Activated T-cell treated with anti-CD3 and anti-CD28 coated beads, Interleukin-2, amount 50 U/mL, for 48 hours (primary cell): Measurements from ENCODE around the gene MAP3K20.

ENCODE experiments used
- DNase-seq, 2 experiments: peaks; one replicate each; pipeline ENCODE4 v3.0.0-alpha.2; 2020

Gene MAP3K20

DNA sequence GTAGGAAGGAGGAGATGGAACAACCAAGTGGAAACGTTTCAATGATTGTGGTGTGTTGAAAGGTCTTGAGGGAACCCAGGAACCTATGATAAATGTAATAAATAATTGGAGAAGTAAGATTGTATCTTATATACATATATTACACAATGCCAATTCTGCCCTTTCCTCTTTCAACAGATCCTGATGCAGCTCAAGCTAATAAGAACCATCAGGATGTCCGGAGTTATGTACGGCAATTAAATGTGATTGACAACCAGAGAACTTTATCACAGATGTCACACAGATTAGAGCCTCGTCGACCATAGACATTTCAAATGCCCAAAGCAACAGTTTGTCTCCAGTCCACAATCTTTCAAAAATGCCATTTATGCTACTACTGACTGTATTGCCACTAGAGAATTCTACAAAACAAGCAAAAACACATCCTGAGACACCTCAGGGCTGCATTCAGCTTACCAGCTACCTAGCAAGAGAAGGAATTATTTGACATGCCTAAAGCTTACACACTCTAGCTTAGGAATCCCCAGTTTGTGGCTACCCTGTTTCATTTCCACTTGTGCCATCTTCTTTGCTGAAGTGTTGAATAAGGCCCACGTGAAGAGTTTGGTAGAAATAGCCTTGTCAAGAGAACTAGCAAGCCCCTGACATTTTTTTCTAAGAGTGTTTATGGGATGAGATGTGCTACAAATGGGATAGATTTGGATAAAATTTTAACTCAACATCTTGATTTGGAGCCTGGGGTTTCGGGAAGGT, 24.0 kb upstream of the MAP3K20 start:
- DNase-seq = no peak

DNA sequence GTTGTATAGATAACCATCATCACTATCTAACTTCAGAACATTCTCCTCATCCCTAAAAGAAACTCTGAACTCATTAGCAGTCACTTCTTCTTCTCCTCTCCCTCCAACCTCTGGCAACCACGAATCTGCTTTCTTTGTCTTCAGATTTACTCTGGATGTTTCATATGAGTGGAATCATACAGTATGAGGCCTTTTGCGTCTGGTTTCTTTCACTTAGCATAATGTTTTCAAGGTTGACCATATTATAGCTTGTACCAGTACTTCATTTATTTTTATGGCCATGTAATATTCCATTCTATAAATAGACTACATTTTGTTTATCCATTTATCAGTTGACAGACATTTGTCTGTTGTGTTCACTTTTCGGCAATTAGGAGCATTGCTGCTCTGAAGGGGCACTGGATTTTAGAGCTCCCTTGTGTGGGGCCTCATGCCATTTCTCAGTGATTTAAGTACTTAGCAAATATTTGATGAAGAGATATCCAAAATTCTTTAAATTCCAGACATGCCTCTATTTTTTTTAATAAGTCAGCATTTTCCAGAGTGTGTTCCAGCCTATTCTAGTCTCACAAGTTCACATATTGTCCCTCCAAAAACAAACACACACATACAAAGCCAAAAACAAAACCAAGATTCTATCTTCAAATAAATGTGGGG, 22.5 kb upstream of the MAP3K20 start:
- no peak for DNase-seq

DNA sequence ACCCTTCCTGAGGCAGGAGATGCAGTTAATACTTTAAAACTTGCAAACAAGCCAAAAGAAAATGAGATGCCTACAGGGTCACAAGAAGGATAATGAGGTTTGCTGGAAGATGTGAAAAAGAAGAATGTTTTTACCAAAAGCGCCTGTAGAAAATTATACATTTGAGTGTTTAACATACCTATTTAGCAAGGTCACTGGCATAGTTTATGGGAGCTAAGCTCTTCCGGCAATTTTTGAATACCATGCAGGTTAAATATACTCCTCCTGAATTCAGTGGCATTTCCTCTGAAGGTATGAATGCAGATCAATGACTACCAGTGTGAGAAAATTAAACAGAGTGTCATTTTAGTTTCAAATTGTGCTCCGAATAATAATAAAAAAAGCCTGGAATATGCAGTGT, 21.2 kb upstream of the MAP3K20 start:
- DNase-seq = no peak

DNA sequence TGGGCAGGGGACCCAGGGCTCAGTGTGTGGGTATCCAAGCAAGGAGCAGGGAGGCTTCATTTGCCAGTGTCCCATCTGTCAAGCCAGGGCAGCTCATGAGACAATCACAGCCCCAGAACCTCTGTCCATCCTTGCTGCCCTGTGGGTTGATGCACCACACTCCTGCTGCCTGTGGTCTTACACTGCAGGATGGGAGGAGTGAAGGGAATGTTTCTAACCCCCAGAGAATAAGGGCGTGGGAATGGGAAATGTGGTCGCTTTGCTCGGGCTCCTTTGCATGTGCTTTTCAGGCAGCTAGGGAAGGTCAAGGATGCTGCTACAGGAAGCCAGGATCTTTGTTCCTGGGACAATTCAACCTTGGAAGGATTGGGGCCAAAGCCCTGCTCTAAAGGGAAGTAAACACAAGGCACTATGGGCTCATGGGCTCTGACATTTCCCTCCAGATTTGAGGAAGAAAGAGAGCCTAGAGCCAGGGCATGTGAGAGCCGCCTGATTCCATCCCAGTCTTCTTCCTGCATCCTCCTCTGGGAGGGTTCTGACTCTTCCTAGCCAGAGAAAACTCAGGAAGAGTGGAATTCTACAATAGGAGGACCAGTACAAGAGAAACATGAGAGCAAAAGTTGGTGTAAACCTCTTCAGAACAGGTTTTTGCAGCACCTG, 18.8 kb upstream of the MAP3K20 start:
- no peak for DNase-seq

DNA sequence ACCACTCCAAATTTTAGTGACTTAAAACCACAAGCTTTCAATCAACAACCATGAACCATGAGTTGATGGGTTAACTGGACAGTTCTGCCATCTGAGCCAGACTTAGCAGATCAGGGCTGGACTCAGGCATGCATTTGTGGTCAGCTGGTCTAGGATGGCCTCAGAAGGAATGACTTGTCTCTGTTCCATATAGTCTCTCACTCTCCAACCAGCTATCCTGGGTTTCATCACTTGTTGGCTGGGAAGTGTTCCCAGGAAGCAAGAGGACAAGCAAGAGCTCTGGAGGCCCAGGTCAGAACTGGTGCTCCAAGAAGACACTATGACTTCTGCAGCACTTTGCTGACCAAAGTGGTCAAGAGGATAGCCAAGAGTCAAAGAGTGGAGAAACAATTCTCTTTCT, 17.5 kb upstream of the MAP3K20 start:
- DNase-seq = no peak

DNA sequence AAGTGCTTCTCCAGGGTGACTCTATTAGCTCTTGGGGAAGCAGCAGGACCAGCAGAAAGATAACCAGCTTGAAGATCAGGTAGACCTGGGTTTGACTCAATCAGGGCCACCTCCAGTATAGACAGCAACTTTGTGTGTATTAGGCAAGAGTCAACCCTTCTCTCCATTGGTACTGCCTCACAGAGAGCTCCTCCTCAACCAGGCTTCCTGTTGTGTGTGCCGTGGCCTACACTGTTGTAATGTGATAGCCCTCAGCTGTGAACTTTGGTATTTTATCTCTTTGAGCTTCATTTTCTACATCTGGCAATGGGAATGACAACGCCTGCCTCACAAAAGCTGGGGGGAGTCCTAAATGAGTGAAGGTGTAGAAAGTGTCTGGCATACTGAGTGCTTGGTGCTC, 17.0 kb upstream of the MAP3K20 start:
- DNase-seq = no peak

DNA sequence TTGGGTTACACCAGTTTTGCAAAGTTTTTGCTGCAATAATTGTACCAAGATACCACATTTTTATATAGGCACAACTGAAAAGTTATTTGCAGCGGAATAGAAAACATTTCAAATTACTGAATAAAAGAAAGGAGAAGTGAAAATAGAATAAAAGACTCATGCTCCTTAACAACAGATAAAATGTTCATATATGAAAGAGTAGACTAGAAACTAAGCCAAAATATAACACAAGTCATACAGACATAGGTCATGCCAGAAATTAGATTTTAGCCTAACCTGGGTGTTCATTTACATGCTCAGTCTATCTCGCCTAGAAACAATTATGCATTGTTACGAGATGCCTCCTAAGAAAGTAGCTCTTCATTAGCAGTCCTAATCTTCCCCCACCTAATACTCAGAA, 16.4 kb upstream of the MAP3K20 start:
- DNase-seq = no peak

DNA sequence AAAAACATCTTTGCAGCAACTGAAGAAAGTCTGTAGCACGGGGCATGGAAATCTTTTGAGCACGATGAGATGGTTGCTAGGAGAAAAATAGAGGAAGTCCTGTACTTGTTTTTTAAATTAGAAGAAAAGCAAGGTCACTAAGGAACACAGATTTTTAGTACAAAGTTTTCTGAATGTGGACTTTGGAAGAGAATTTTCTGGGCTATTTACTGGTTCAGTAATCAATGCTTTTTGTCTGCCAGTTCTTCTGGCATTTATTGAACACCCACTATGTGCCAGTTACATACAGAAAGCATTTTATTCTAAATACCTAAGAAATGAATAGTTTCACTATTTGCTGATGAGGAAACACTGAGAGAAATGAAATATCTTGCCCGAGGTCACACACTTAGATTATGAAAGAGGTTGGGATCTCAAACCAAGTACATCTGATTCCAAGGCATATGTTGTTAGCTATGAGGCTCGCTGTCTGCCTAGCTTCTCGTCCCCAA, 15.6 kb upstream of the MAP3K20 start:
- DNase-seq = no peak

DNA sequence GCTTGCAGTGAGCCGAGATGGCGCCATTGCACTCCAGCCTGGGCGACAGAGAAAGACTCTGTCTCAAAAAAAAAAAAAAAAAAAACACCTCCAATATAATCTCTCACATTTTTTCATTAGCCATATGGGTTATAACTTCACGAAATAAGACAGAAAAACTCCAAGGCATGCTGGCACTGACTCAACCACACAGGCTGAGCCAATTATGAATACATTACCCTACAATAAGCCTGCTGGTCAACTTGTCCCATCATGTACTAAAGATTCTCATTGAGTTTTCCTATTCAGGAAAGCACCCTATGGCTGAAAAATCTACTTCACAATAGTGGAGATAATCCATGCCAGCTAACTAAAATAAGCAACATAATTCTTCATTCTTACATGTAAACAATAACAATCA, 12.8 kb upstream of the MAP3K20 start:
- no peak for DNase-seq

DNA sequence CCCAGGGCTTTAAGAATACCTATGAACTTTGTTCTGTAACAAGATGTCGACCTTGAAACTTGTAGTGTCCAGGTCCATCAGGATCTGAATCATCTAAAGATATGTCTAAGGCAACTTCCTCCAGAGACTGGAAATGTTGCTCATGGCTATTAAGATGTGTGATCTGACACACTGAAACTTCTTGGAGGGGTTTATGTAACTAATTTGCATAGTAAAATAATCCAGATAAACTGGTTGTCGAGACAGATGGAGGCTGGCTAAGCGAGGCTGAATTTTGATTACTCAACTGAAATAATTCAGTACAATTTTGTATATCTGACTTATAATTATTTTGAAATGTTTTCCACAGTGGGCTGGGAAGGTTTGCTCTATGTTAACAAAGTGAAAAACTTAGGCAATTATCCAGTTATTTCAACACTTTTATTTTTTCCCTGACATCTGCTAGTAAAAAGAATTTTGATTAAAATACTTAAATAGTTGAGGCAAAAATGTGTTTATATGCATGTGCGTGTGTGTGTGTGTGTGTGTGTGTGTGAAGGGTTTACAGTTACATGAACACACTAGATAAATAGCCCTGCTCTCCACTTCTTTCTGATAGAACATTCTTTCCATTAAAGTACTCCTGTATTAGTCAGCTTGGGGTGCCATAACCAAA, 11.4 kb upstream of the MAP3K20 start:
- DNase-seq = no peak

DNA sequence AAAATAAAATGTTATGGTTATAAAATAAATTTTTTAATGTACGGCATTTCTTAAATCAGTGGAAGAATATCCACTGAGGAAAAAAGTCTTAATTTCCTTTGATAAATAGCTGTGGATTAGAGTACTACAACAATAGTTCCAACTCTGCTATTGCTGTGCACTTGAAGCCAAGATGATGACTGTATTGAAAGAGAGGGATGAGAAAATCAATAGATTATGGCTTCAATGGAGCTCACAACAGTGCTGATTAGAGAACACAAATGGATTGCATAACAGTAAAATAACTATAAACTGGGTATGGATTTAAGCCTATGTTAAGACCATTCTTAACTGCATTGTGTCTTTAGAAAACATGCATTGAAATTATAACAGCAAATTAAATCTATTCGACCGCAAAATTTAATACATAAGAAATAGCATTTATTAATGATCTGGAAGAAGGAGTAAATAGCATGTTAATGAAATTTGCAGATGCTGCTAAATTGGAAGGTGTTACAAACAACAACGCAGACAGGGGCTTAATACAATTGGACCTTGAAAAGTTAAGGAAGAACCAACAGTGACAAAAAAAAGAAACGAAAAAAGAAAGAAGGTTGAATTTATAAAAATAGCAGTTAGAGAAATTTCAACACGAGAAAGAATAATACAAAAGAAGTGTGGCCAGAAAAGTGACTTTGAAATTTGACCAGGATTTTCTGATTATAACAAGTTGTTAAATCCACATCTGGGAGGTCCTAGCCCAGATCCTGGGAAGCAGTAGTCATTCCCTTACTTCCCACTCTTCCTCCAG, 8.6 kb upstream of the MAP3K20 start:
- DNase-seq = no peak

DNA sequence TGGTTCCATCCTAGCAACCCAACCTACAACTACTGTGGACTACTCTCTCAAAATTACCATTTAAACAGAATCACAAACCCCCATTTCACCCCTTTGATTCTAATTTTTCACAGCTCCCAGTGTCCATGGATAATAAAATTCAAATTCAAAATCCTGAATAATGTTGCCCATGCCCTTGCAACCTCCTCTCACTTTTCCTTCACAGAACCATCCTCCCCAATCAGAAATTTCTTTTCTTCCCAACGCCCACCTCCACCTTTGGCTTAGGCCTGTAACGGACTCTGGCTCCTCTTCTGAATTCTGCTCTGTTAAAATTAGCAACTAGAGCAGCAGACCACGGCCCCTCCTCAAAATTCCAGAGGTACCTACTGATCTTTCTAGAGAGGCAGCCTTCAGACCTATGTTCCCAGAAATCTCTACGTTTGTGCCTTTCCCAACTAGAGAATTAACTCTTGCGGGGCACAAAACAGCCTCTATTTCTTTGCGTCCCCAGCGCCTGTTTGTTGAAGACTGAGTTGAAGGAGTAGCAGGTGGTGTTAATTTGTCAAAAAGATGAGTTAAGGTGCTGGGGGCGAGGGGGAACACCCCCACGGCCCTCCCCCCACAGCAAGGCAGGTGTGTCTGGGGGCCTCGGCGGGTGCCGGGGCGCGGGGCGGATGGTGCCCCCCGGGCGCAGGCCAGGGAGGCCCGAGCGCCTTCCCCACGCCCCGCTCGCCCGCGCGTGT, 428 bp upstream of the MAP3K20 start:
- DNase-seq = no peak

DNA sequence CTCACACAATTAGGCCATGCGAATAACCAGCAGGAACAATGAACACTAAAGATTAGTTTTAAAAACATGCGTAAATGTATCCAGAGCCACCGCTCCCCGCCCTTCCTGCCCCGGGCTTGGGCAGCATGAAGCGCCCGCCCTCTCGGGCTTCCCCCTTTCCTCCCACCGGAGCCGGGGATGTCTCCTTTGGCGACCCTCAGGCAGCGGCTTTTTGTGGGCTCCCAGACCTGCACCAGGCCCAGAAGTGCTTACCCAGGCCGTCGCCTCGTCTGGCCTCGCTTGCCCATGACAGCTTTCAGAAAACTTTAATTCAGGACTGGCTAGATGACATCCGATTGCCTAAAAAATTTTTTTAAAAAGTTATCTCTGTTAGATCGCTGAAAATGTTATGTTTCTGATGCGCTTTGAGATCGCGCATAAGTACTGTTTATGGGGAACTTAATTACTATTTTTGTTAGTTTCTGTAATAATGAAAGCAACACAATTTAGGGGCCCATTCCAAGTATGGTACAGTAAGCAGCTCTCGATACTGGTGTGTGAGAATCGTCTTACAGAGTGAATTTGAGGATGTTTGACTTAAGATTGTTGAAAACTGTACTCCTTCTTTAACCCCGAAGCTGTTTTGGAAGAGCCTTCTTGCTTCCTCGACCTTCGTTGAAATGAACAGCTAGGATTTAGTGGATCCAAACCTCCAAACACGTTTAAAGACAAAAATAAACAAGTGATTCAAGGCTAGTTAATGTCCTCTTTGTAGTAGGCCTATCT, 1.1 kb downstream of the MAP3K20 start:
- peak in 1 of 2 experiments; percentile 49 for DNase-seq

DNA sequence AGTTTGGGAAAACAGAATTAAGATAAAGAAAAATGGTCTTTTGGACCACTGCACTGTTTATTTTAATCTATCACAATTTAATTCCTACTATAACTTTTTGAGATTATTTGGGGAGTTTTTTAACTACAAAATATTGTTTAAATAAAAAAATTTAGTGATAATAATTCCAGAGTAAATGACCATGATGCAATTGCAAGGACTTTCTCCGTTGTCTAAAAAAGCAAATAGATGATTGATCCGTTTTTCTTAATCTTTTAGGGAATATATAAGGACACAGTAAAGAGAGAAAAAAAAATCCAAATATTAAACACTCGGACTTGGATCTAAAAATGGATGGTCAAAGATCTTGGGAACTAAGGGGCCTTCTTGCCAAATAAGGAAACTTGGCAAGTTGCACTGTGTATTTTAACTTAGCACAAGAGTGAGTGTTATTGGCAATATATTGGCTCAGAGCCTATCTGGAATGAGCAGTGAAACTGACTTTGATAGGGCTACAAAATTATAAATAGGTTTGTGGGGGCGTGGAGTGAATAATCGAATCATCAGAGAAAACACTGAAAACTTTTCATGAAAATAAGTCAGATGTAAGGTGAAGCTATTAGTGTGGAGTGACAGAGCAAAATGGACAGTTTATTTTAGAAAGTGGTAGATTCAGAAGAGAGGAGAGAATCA, 2.0 kb downstream of the MAP3K20 start:
- no peak for DNase-seq

DNA sequence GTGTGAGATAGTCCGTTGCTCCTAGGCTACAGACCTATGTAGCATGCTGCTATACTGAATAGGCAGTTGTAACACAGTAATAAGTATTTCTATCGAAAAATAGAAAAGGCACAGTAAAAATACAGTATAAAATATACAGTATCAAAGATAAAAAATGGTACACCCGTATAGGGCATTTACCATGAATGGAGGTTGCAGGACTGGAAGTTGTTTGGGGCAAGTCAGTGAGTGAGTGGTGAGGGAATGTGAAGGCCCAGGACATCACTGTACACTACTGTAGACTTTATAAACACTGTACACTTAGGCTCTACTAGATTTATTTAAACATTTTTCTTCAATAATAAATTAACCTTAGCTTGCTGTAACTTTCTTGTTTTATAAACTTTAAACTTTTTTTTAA, 3.5 kb downstream of the MAP3K20 start:
- DNase-seq = no peak

DNA sequence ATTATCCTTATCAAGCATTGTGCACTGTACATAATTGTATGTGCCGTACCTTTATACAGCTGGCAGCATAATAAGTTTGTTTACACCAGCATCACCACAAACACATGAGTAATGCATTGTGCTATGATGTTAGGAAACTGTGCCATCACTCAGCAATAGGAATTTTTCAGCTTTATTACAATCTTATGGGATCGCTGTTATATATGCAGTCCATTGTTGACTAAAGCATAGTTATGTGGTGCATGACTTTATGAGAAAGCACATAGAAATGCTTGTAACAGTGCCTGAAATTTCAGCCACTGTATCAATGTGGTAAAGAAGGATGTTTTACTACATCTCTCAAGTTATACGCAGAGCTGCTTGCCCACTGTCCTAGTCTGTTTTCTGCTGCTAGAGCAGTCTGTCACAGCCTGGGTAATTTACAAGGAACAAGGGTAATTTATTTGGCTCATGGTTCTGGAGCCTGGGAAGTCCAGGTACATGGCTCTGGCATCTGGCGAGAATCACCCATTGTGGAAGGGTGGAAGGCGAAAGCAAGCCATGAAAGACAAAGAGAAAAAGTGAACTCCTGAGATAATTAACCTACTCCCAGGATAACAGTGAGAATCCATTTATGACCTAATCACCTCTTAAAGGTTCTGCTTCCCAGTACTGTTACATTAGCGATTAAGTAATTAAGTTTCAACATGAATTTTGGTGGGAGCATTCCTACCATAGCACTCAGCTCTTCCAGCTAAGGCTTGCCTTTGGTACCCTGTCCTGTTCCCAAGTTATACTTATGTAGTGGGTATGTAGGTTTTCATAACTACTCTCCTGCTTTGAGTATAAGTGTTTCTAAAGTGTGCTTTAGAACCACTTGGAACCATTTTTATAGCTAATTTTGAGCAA, 4.6 kb downstream of the MAP3K20 start:
- no peak for DNase-seq

DNA sequence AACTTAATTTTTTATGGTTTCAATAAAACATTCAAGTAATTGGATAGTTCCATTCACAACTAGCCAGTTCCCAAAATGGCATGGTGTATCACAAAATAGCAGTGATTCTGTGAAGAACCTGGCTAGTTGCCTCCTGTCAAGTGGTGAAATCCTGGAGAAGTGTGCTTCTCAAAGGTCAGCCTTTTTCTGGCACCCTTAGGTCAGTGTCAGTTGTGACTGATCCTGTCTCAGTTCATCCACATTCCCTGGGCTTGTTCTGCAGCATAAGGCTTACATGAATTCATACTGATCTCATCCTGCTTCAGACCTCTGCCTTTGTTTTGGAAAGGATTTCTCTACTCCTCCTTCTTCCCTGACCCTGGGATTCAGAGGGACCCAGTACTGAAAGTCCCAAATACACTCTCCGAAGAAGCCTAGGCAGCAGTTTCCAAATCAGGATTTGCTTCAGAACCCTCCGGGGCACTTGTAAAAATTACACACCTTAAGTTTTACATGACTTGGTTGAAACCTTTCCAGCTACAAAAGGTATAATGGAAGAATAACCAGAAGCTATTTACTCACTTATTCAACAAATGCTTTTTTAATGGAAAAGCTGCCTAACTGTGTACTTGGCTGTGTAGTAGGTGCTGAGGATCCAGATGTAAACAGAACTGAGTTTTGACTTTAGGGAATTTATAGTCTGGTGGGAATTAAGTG, 11.0 kb downstream of the MAP3K20 start:
- no peak for DNase-seq

DNA sequence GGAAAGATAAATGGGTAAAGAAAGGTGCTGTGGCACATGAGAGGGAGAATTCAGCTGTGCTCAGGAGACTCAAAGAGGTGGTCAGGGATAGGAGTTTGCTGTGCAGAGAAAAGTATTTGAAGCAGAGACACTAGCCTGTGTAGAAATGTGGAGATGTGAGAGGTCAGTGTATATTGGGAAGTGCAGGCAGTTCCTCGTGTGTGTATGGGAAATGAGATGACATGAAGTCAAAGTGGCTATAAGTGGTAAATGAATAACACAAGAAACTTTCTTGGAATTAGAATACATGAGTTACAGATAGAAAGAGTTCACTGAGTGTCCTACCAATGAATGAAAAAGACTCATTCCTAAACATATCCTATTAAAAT, 11.6 kb downstream of the MAP3K20 start:
- no peak for DNase-seq
